ENCODE results near the gene APOA5. TPM values are rescaled to one million over a fixed set of nuclear protein-coding genes. Genes with fewer than 3 reads are reported as not detected.

The APOA5 gene
- polyA plus RNA-seq, 1 donor from 2014 or later = not detected

GRCh38 chr11:116773203-116774097, 18.2 kb downstream of the APOA5 start:
- H2AFZ ChIP-seq (ENCODE audit: low read depth, low read length) = no peak overlapping the region
- H3K9me3 ChIP-seq (ENCODE audit: low read length) = no peaks in the 10 kb centered on the region
- H3K4me3 ChIP-seq (ENCODE audit: low read length) = peak overlapping the region; percentile 95
- H3K27me3 ChIP-seq (ENCODE audit: insufficient read depth, low read depth, low read length) = no peaks in the 10 kb centered on the region
- TF ChIP-seq EP300 (conservative IDR thresholded peaks at IDR 0.05; ENCODE audit: poor library complexity, severe bottlenecking) (no peak), REST (IDR thresholded peaks at IDR 0.05; ENCODE audit: borderline replicate concordance) (no peak), EZH2 (IDR thresholded peaks at IDR 0.05; ENCODE audit: borderline replicate concordance, insufficient read depth, low read length, poor library complexity, severe bottlenecking) (no peak), MXI1 (conservative IDR thresholded peaks at IDR 0.05; ENCODE audit: poor library complexity, severe bottlenecking) (no peak), POLR2AphosphoS5 (IDR thresholded peaks at IDR 0.05) (no peak), TAF1 (IDR thresholded peaks at IDR 0.05; ENCODE audit: low read depth) (no peak), RAD21 (conservative IDR thresholded peaks at IDR 0.05) (no peak), CTCF (IDR thresholded peaks at IDR 0.05; ENCODE audit: poor library complexity, severe bottlenecking) (no peak), SMC3 (conservative IDR thresholded peaks at IDR 0.05; ENCODE audit: poor library complexity) (no peak)
- H4K20me1 ChIP-seq (ENCODE audit: insufficient read depth) = no peaks in the 10 kb centered on the region
- no peak overlapping the region for H3K27ac ChIP-seq (ENCODE audit: low read length)
- H3K36me3 ChIP-seq (ENCODE audit: insufficient read depth, low read length) = no peaks in the 10 kb centered on the region
- no peaks in the 10 kb centered on the region for H3K9me2 ChIP-seq (ENCODE audit: insufficient read depth, low read length)
- peak overlapping the region; percentile 76 for H3K4me2 ChIP-seq (ENCODE audit: low read length)
- no peaks in the 10 kb centered on the region for H3F3A ChIP-seq (ENCODE audit: insufficient read depth, low read length, poor library complexity, severe bottlenecking)
- peaks cover 16% of the 10 kb centered on the region for H3K79me2 ChIP-seq (replicated peaks; ENCODE audit: insufficient read depth, low read length)
- H3K9ac ChIP-seq (ENCODE audit: low read length) = peak overlapping the region; percentile 83

- H3K36me3 ChIP-seq (ENCODE audit: insufficient read depth, low read length) = no peaks in the 10 kb centered on the region
- peak within 1 kb of the TSS; percentile 95 for H3K4me3 ChIP-seq (ENCODE audit: low read length)
- H3K9ac ChIP-seq (ENCODE audit: low read length) = peak within 1 kb of the TSS; percentile 83
- no peaks in the 10 kb centered on the region for H3K27me3 ChIP-seq (ENCODE audit: insufficient read depth, low read depth, low read length)
- no peaks in the 10 kb centered on the region for H3K9me2 ChIP-seq (ENCODE audit: insufficient read depth, low read length)
- H3K9me3 ChIP-seq (ENCODE audit: low read length) = no peaks in the 10 kb centered on the region
- H3K27ac ChIP-seq (ENCODE audit: low read length) = peak within 1 kb of the TSS; percentile 77
- no peaks in the 10 kb centered on the region for H3F3A ChIP-seq (ENCODE audit: insufficient read depth, low read length, poor library complexity, severe bottlenecking)
- peak within 1 kb of the TSS; percentile 75 for H2AFZ ChIP-seq (ENCODE audit: low read depth, low read length)
- H3K79me2 ChIP-seq (replicated peaks; ENCODE audit: insufficient read depth, low read length) = peaks cover 16% of the 10 kb centered on the region
- no peaks in the 10 kb centered on the region for H4K20me1 ChIP-seq (ENCODE audit: insufficient read depth)
- TF ChIP-seq RAD21 (conservative IDR thresholded peaks at IDR 0.05) = peak; percentile 45
- TF ChIP-seq MXI1 (conservative IDR thresholded peaks at IDR 0.05; ENCODE audit: poor library complexity, severe bottlenecking) = peak; percentile 72
- TF ChIP-seq SMC3 (conservative IDR thresholded peaks at IDR 0.05; ENCODE audit: poor library complexity) = peak; percentile 59
- peak; percentile 82 for TF ChIP-seq REST (IDR thresholded peaks at IDR 0.05; ENCODE audit: borderline replicate concordance)
- TF ChIP-seq POLR2AphosphoS5 (IDR thresholded peaks at IDR 0.05) = peak; percentile 84
- TF ChIP-seq CTCF (IDR thresholded peaks at IDR 0.05; ENCODE audit: poor library complexity, severe bottlenecking) = peak; percentile 32
- peak; percentile 58 for TF ChIP-seq EP300 (conservative IDR thresholded peaks at IDR 0.05; ENCODE audit: poor library complexity, severe bottlenecking)
- TF ChIP-seq TAF1 (IDR thresholded peaks at IDR 0.05; ENCODE audit: low read depth) = peak; percentile 49
- no peak for TF ChIP-seq EZH2 (IDR thresholded peaks at IDR 0.05; ENCODE audit: borderline replicate concordance, insufficient read depth, low read length, poor library complexity, severe bottlenecking)
- peak within 1 kb of the TSS; percentile 99 for H3K4me2 ChIP-seq (ENCODE audit: low read length)
Observed at GRCh38 chr11:116772443-116773202, 19.1 kb downstream of the APOA5 start, which contains the start of gene BUD13. BUD13 (minus strand) TSS chr11:116772987; CDS start chr11:116772964, 23 bp downstream.
